Tibial artery (tissue), 4 donors: ENCODE results near the gene MCRIP1.

Experiments used
- DNase-seq, 2 donors: peaks; one replicate each; pipeline ENCODE4 v3.0.0-alpha.2; 2019
- H3K27ac ChIP-seq, 2 donors: fragments of 200-600 bp; sonication (generic) in 1 of 2; 1 replicate in 1 of 2; 2 replicates in 1 of 2; pipeline ENCODE4 v1.5.1; 2018 to 2019; ENCODE audit warnings: mild to moderate bottlenecking in 1 of 2
- H3K27me3 ChIP-seq, 2 donors: fragments of 200-600 bp; sonication (generic) in 1 of 2; one replicate each; pipeline versions ENCODE4 v1.5.1 to v1.6.0; 2016 to 2019
- H3K36me3 ChIP-seq, 3 donors: fragments of 200-600 bp; sonication (generic) in 2 of 3; one replicate each; pipeline ENCODE4 v1.5.1; 2016 to 2019; ENCODE audit warnings: mild to moderate bottlenecking in 2 of 3
- H3K4me1 ChIP-seq, 4 donors: fragments of 200-600 bp; sonication (generic) in 2 of 4; 1 replicate in 3 of 4; 2 replicates in 1 of 4; pipeline ENCODE4 v1.5.1; 2016 to 2019
- H3K4me3 ChIP-seq, 2 donors: fragments of 200-600 bp; sonication (generic) in 1 of 2; 1 replicate in 1 of 2; 2 replicates in 1 of 2; pipeline ENCODE4 v1.5.1; 2018 to 2019; ENCODE audit warnings: mild to moderate bottlenecking in 2 of 2
- H3K9me3 ChIP-seq, 3 donors: fragments of 200-600 bp; sonication (generic) in 1 of 3; one replicate each; pipeline ENCODE4 v1.5.1; 2016 to 2019
- intact Hi-C: fragments of 100-400 bp; cut with DNase I; formaldehyde crosslinking; loops from one replicate; pipeline ENCODE4 v1.15.0; 2023; ENCODE audit warnings: low total_unique reads
- TF ChIP-seq, protein P1 (sequence below), 2 experiments: fragments of 200-600 bp in 1 of 2; fragments of 450-650 bp in 1 of 2; IDR thresholded peaks; one replicate each; pipeline ENCODE4 v1.5.1; 2017 to 2019; ENCODE audit warnings: antibody characterized with exemption in 2 of 2, mild to moderate bottlenecking in 1 of 2, moderate library complexity in 1 of 2

Gene MCRIP1

DNA sequence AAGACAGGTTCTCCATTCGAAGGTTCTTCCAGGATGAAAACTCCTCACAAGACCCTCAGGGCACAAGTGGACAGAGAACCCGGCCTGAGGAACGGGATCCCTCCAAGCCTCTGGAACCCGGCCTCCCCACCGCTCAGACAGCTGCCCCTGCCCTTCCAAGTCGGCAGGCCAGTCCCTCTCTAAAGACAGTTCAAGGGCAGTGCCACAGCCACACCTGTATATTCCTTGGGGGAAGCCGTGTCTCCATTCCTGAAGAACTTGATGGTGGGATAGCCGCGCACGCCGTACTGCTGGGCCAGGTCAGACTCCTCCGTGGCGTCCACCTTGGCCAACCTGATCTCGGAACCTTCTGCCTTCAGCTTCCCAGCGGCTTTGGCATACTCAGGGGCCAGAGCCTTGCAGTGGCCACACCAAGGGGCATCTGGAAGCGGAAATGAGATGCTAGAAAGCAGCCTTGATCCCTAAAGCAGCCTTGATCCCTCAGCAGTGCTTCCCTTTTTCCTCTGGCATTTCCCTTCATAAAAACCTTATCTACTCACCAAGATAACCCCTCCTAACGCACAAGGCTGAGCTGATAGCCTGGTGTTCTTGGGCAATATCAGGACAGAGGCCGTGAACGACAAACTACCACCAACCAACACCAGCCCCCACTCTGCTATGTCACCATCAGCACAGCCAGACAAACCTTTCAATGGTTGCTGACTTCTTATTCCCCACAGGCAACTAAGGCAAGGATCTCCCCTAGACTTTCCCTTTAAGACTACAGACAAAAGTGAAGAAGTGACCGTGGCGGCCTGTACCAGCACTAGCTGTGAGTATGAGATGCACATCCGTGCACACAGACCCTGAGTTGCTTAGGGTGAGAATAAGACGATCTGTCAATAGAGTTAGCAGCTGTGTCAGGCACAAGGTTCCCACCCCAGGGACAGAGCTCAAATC, 26.1 kb upstream of the MCRIP1 start:
- peaks cover 0 to 58% (median 36%) of the 10 kb centered on the region in 4 donors for H3K4me1 ChIP-seq
- no peaks in the 10 kb centered on the region for H3K9me3 ChIP-seq
- H3K27me3 ChIP-seq: no peaks in the 10 kb centered on the region
- H3K36me3 ChIP-seq: peaks cover 21 to 61% (median 25%) of the 10 kb centered on the region in 3 donors
- peak overlapping the region; percentile 90 to 93 for H3K27ac ChIP-seq
- H3K4me3 ChIP-seq: peak overlapping the region; percentile 88 to 96
- no peak for DNase-seq
- intact Hi-C loops: loop anchor here (5.0 kb wide), 1 partner anchor 1048 kb away; no protein-coding TSS in a partner anchor
- TF ChIP-seq, protein P1, sequence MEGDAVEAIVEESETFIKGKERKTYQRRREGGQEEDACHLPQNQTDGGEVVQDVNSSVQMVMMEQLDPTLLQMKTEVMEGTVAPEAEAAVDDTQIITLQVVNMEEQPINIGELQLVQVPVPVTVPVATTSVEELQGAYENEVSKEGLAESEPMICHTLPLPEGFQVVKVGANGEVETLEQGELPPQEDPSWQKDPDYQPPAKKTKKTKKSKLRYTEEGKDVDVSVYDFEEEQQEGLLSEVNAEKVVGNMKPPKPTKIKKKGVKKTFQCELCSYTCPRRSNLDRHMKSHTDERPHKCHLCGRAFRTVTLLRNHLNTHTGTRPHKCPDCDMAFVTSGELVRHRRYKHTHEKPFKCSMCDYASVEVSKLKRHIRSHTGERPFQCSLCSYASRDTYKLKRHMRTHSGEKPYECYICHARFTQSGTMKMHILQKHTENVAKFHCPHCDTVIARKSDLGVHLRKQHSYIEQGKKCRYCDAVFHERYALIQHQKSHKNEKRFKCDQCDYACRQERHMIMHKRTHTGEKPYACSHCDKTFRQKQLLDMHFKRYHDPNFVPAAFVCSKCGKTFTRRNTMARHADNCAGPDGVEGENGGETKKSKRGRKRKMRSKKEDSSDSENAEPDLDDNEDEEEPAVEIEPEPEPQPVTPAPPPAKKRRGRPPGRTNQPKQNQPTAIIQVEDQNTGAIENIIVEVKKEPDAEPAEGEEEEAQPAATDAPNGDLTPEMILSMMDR (IDR thresholded peaks at IDR 0.05): no peak

DNA sequence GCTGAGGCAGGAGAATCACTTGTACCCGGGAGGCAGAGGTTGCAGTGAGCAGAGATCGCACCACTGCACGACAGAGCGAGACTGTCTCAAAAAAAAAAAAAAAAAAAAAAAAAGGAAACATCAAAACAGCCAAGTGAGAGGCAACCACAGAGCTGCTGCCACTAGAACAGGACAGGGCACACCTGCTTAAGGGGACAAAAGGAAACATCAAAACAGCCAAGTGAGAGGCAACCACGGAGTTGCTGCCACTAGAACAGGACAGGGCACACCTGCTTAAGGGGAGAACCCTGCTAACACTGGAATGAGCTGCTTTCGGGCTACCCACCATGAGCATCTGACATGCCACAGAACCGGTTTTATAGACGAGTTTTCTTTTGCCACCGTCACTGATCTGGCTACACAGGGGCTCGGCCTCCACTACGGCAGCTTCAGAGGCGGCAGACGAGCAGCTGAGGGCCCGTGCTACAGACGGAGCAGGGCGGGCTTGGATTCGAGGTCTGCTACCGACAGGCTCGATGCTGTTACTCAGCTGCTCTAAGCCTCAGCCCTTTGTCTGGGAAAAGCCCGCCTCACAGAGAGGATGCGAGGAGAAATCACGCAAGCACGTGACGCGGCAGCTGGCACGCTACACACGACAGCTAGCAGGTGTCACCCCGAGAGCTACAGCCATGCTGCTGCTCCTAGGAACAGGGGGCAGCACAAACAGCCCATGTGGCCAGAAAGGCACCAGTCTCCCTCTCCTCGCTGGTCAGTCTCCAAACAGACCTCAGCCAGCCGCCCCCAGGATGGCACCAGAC, 25.3 kb upstream of the MCRIP1 start:
- peaks cover 0 to 52% (median 36%) of the 10 kb centered on the region in 4 donors for H3K4me1 ChIP-seq
- H3K9me3 ChIP-seq: no peaks in the 10 kb centered on the region
- H3K27ac ChIP-seq: no peak overlapping the region
- intact Hi-C loops: loop anchor here (5.0 kb wide), 1 partner anchor 1049 kb away; no protein-coding TSS in a partner anchor
- H3K4me3 ChIP-seq: peak overlapping the region in 1 of 2 donors; percentile 96
- no peaks in the 10 kb centered on the region for H3K27me3 ChIP-seq
- no peak for DNase-seq
- peaks cover 28 to 61% (median 34%) of the 10 kb centered on the region in 3 donors for H3K36me3 ChIP-seq
- TF ChIP-seq, protein P1 (IDR thresholded peaks at IDR 0.05): no peak

DNA sequence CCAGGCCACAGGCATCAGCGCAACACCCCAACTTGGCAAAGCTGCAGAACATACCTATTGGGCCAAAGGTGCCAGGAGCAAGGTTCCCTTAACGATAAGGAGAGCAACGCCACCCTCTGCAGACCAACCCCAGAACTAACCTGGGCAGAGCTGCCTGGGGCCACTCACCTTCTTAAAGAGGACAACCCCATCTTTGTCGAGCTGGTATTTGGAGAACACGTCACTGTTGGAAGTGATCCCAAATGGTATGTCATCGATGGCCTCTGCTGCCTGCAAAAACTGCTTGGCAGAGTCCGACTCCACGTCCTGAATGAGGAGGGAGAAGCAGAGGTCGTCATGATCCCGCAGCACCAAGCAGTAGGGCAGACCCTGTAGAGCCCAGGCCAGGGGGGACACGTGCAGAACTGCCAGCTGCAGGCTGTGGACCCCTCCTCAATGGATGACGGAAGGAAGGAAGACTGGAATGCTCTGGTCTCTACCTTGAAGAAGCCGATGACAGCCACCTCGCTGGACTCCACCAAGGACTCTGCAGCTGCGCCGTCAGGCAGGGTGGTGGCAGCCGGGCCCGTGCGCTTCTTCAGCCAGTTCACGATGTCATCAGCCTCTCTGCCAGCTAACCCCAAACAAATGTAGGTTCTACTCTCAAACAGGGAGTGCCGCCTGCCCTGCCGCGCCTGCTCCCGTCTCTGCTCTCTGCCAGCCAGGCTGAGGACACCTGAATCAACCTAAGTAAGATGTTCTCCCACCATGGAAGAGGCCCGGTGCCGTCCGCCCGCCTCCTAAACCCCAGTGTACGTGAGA, 22.1 kb upstream of the MCRIP1 start:
- Histone ChIP-seq H3K27ac (no peak overlapping the region), H3K4me3 (no peak overlapping the region), H3K27me3 (no peaks in the 10 kb centered on the region), H3K36me3 (peaks cover 50 to 89% (median 66%) of the 10 kb centered on the region in 3 donors), H3K9me3 (no peaks in the 10 kb centered on the region), H3K4me1 (peaks cover 0 to 38% (median 19%) of the 10 kb centered on the region in 4 donors)
- TF ChIP-seq, protein P1 (IDR thresholded peaks at IDR 0.05): no peak
- intact Hi-C loops: loop anchor here (5.0 kb wide), 1 partner anchor 1052 kb away; no protein-coding TSS in a partner anchor
- DNase-seq: no peak

DNA sequence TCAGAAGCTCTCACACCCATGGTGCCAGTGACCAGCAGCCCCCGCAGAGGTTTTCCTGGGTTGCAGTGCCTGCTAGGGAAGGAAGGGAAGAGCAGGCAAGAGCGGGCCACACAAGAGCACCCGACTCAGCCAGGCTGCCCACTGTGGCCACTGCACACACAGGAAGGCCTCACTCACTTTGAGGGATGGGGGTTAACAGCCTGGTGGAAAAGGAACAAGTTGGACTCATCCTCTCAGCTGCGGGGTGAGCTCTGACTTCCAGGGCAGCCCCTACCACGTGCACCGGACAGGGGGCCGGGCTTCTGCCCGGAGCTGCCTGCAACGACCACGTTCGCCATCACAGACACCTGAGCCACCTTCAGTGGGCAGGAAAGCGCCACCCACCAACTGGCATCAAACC, 19.1 kb upstream of the MCRIP1 start:
- intact Hi-C loops: no loop called here
- no peaks in the 10 kb centered on the region for H3K9me3 ChIP-seq
- H3K4me1 ChIP-seq: peaks cover 0 to 13% (median under 1%) of the 10 kb centered on the region in 4 donors
- no peak for DNase-seq
- H3K27ac ChIP-seq: no peak overlapping the region
- no peaks in the 10 kb centered on the region for H3K27me3 ChIP-seq
- H3K4me3 ChIP-seq: no peak overlapping the region
- TF ChIP-seq, protein P1 (IDR thresholded peaks at IDR 0.05): no peak
- H3K36me3 ChIP-seq: peaks cover 54 to 97% (median 78%) of the 10 kb centered on the region in 3 donors

DNA sequence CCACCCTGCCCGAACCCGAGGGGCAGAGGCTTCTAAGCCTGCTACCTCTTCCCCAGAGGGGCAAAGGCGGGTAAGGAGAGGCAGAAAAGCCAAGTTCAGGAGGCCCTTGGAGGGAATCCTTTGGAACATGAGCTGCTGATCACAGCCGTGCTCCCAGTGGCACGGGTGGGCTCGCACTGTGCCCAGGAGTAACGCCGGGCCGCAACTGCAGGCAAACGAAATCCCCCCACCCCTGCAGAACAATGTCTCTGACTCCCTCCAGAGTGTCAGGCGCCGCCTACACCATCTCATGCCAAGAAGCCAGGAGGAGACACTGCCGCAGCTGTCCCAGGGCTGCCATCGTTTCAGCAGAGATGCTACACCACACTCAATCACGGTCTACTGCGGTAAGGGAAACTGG, 18.3 kb upstream of the MCRIP1 start:
- no peak for DNase-seq
- peaks cover 0 to 6% (median 0%) of the 10 kb centered on the region in 4 donors for H3K4me1 ChIP-seq
- no peaks in the 10 kb centered on the region for H3K27me3 ChIP-seq
- no peak overlapping the region for H3K4me3 ChIP-seq
- intact Hi-C loops: no loop called here
- H3K9me3 ChIP-seq: no peaks in the 10 kb centered on the region
- peaks cover 57 to 98% (median 86%) of the 10 kb centered on the region in 3 donors for H3K36me3 ChIP-seq
- TF ChIP-seq, protein P1 (IDR thresholded peaks at IDR 0.05): no peak
- H3K27ac ChIP-seq: no peak overlapping the region
